MM.1S (cell line): ENCODE results near the gene RRAGC.

ENCODE experiments used
- EZH2 ChIP-seq: fragments of 300-600 bp; sonication (generic); optimal IDR thresholded peaks from 2 replicates; pipeline ENCODE3; 2017; ENCODE audit warnings: low read depth, mild to moderate bottlenecking, antibody characterized with exemption, low read length, mixed read lengths
- TF ChIP-seq, protein P1 (sequence below): fragments of 300-600 bp; sonication (generic); IDR thresholded peaks from 2 replicates; pipeline ENCODE4 v1.5.1; 2016; ENCODE audit warnings: antibody characterized with exemption, low read length, mixed read lengths

DNA sequence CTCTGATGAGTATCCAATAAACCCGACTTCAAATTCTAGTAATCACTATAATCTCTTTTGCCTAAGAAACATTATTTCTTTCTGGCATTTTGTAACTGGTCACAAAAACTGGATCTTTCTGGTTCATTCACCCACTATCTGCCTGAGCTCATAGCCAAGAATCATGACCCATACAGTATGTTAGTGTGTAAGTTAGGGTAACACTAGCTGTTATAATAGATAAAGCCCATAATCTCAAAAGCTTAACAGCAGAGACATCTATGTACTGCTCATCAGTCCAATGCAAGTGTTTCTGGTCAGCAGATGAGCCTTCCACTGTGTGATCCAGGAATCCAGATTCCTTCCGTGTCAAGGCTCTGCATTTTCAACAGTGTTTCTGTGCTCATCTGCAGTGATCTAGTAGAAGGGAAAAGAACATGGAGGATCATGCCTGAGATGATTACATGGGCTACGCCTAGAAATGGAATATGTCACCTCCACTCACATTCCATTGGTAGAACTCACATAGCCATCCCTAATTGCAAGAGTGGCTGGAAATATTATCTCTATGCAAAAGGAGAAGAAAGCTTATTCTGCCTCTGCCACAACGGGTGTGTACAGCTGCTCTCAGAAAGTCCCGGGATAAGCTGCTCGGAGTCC, 27.7 kb downstream of the RRAGC start:
- TF ChIP-seq, protein P1, sequence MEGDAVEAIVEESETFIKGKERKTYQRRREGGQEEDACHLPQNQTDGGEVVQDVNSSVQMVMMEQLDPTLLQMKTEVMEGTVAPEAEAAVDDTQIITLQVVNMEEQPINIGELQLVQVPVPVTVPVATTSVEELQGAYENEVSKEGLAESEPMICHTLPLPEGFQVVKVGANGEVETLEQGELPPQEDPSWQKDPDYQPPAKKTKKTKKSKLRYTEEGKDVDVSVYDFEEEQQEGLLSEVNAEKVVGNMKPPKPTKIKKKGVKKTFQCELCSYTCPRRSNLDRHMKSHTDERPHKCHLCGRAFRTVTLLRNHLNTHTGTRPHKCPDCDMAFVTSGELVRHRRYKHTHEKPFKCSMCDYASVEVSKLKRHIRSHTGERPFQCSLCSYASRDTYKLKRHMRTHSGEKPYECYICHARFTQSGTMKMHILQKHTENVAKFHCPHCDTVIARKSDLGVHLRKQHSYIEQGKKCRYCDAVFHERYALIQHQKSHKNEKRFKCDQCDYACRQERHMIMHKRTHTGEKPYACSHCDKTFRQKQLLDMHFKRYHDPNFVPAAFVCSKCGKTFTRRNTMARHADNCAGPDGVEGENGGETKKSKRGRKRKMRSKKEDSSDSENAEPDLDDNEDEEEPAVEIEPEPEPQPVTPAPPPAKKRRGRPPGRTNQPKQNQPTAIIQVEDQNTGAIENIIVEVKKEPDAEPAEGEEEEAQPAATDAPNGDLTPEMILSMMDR: no peak
- TF ChIP-seq EZH2: no peak
